ENCODE results near the gene TACC3.

TACC3 gene

GRCh38 chr4:1747603-1747967 lies 26.3 kb downstream of the TACC3 start:
- no peak for DNase-seq (ENCODE audit: low read depth)
- TF ChIP-seq CTCF (IDR thresholded peaks at IDR 0.05; ENCODE audit: low read length, missing control alignments): no peak
- no peak overlapping the region for H3K4me3 ChIP-seq (replicated peaks; ENCODE audit: low read depth, low read length)

GRCh38 chr4:1748465-1748995 lies 27.2 kb downstream of the TACC3 start:
- TF ChIP-seq CTCF (IDR thresholded peaks at IDR 0.05; ENCODE audit: low read length, missing control alignments): peak; percentile 66
- H3K4me3 ChIP-seq (replicated peaks; ENCODE audit: low read depth, low read length): no peak overlapping the region
- DNase-seq (ENCODE audit: low read depth): peak; percentile 70

GRCh38 chr4:1749370-1749769 lies 28.0 kb downstream of the TACC3 start:
- no peak for TF ChIP-seq CTCF (IDR thresholded peaks at IDR 0.05; ENCODE audit: low read length, missing control alignments)
- no peak overlapping the region for H3K4me3 ChIP-seq (replicated peaks; ENCODE audit: low read depth, low read length)
- DNase-seq (ENCODE audit: low read depth): no peak

DNA sequence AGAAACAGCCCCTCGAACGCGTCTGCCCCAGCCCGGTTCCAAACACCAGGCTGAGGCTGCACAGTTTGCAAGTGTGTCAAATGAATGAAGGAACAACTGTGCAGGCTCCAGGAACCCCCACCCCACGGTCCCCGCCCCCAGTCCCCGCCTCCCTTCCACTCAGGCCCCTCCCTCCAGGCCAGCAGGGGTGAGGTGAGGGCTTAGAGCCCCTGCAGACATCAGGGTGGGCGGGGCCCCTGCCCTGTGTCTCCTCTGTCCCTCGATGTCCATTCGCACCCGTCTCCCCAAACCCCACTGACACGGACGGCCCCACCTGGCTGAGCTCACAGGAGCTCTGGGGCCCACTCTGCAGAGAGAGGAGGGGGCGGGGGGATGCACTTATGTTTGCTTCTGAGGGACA lies 28.5 kb downstream of the TACC3 start:
- H3K4me3 ChIP-seq (replicated peaks; ENCODE audit: low read depth, low read length): no peak overlapping the region
- no peak for DNase-seq (ENCODE audit: low read depth)
- TF ChIP-seq CTCF (IDR thresholded peaks at IDR 0.05; ENCODE audit: low read length, missing control alignments): no peak

DNA sequence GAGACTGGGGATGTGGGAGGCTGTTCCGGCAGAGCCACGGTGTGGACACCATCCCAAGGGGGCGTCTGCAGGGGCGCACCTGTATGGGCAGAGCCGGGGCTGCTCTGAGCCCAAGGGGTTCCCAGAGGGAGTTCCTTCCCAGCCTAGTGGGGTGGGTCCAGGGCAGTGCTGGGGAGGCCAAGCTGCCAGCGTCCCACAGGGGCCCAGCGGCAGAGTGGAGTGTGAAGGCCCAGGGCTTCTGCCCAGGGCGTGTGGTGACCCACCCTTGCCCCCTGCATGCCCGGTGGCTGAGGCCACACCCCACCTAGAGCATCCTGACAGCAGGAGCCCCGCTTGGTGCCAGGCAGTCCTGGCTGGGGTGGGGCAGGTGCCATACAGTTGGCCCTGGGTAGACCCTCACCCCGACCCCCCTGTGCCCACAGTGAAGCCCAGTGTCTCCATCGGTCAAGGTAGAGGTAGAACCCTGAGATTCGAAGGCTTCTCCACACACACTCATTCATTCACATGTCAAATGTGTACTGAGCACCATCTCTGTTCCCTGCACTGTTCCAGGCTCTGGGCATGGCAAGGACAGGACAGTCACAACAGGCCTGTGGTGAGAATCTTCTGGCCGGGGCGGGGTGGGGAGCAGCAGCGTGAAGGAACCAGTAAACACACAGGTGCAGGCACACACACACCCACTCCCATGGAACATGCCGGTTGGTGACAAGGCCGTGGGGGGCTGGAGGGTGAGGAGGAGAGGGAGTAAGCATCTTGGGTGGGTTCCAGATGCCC lies 29.2 kb downstream of the TACC3 start:
- H3K4me3 ChIP-seq (replicated peaks; ENCODE audit: low read depth, low read length): no peak overlapping the region
- TF ChIP-seq CTCF (IDR thresholded peaks at IDR 0.05; ENCODE audit: low read length, missing control alignments): no peak
- no peak for DNase-seq (ENCODE audit: low read depth)

DNA sequence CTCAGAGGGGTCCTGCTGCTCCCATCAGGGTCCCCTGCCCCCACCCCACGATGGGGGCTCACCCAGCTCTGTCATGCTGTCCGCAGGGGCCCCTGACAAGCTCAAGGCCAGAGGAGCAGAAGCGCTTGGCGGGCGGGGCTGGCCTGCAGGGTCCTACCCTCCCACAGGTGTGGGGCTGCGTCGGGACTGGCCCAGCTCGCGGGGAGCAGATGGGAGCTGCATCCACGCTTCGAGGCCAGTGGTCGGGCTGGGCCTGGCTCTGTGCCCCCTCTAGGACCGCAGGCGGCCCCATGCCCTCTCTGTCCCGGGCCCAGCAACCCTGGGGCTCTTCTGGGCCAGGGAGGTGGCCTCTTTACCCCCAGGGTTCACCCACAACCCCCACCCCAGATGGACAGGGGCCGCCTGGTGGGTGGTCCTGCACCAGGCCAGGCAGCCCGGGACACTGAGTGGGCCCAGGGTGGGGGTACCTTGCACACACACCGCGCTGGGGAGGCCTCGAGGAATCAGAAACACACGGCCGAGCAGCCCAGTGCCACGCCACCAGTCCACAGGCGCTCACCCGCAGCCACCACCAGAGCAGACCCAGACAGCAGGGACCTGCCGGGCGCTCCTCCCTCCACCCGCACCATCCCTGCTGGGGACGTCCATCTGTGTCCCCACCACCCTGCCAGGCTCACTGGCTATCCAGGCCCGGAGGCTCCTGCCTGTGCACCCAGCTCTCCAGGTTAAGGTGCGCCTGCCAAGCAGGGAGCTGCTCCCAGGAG lies 30.0 kb downstream of the TACC3 start:
- TF ChIP-seq CTCF (IDR thresholded peaks at IDR 0.05; ENCODE audit: low read length, missing control alignments): no peak
- no peak overlapping the region for H3K4me3 ChIP-seq (replicated peaks; ENCODE audit: low read depth, low read length)
- DNase-seq (ENCODE audit: low read depth): no peak
